Embryonic facial prominence (tissue), 1 donor: ENCODE data around the gene PDK4.
"Not testable (repeated sequence)": the region's sequence is repeated elsewhere in the genome, so short reads cannot be mapped to it uniquely, and the experiment has no call there.

Experiments
- DNase-seq: peaks from one replicate; pipeline ENCODE4 v3.0.0-alpha.2; 2016; ENCODE audit errors: extremely low spot score

PDK4 gene

DNA sequence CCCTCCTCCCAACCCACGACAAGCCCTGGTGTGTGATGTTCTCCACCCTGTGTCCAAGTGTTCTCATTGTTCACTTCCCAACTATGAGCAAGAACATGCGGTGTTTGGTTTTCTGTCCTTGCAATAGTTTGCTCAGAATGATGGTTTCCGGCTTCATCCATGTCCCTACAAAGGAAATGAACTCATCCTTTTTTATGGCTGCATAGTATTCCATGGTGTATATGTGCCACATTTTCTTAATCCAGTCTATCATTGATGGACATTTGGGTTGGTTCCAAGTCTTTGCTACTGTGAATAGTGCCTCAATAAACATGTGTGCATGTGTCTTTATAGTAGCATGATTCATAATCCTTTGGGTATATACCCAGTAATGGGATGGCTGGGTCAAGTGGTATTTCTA is 8.5 kb upstream of the PDK4 start:
- DNase-seq, result not testable (repeated sequence)

DNA sequence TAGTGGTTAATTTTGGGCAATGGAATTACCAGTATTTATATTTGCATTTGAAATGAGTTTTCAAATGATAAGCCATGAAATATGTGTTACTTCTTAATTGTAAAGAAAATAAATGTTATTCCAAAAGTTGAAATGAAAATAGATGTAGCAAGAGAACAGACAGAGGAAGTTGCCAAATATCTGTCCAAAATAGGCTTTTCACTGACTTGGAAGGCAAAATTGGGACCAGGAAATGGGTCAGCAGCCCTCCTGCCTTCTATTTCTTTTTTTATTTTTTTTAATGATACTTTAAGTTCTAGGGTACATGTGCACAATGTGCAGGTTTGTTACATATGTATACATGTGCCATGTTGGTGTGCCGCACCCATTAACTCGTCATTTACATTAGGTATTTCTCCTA is 8.1 kb upstream of the PDK4 start:
- not testable (repeated sequence) for DNase-seq

DNA sequence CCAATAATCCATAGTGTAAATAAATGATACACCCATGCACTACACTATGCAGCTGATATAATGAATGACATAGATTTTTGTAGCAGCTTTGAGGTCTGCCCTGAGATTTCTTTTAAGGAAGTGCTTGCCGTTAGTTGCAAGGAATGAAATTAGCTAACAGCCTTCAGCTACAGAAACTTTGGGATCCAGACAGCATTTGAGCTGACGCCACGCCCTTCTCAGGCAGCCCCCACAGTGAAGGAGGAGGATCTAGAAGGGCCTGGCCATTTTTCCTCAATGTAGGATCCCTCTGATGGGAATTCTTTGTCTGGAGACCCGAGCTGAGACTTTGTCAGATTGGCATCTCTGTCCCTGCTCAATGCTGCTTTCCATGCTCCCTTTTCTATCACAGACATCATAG is 6.1 kb upstream of the PDK4 start:
- DNase-seq, result no peak

DNA sequence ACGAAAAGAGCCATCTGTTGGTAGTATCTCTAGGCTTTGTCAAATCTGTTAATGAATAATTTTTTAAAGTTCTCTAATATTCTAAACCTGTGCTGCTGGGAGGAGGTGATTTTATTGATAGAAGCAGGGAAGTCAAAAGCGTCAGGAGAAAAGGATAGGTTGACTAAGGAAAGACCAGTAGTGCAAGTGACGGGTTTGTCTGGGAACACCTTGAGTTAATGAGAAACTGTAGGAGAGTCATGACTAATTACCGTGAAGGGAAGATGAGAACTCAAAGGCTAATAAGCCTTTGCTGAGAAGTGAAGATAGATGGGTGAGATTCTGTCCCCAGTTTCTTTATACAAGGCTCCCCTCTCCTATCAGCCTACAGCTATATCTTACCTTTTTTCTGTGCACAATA is 5.0 kb upstream of the PDK4 start:
- DNase-seq, result no peak

DNA sequence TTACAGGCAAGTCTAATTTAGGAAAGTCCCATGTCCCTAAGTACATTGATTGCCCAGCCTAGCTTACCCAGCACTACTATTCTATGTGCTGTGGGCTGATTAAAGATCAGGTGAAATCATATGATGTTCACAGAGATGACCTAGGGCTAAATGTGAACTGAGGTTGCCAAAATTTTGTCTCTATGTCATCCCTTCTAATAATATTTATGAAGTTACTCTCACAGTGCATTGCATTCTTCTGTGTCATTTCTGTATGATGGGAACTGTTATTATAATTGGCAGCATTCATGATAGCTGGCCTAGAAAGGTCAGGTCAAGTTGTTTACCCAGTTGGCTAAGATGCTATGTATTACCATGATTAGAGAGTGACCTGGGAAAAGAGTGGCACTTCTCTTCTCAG is 2.8 kb upstream of the PDK4 start:
- DNase-seq, result no peak

DNA sequence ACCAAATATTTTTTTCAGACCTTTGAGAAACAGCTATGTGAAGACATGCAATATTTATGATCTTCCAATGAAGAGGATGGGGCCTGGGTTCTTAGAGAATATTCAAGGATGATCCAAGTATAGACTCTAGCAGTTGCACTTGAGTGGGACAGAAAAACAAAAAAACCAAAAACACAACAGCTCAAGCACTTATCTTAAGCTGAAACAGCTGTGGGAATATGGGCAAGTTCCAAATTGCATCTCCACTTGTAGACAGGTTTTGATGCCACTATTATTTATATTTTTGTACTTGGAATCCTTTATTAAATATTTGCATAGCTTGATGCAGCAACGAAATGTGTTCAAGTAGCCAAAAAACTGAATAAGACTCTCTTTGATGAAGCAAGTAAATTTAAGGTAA is 2.2 kb upstream of the PDK4 start:
- DNase-seq, result no peak

DNA sequence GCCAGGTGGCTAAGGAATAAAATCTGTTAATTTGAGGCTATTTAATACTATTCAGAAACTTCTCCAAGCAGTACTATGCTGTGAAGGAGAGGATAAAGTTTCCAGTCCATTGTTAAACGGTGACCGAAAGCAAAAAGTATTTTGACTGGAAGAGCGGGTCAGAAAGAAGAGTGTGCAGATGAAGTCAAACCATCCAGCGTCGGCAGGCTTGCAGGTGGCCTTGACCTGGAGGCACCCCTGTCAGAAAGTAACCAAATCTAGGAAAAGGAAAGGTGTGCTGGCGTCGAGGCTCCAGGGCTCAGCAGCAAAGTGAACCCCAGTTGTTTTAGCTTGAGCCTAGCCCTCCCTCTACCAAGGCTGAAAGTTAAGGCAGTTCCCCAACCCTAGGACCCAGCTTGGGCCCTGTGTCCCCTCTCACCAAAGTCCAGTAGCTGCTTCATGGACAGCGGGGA is 544 bp downstream of the PDK4 start:
- DNase-seq, result no peak

DNA sequence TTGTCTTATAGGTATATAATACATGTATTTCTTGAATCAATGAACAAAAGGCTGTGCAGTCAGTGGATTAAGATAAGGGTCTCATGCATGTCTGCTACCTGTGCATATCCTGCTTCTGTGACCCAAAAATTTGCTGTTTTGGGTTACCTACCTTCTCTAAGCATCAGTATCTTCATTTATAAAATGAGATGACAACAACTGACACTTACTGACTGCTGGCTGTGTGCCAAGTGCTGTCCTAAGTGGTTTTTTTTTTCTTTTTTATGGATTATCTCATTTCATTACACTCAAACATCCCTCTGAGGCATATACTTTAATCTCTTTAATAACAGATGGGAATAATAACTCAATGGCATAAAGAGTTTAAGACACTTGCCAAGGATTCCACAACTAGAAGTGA is 2.1 kb downstream of the PDK4 start:
- no peak for DNase-seq

DNA sequence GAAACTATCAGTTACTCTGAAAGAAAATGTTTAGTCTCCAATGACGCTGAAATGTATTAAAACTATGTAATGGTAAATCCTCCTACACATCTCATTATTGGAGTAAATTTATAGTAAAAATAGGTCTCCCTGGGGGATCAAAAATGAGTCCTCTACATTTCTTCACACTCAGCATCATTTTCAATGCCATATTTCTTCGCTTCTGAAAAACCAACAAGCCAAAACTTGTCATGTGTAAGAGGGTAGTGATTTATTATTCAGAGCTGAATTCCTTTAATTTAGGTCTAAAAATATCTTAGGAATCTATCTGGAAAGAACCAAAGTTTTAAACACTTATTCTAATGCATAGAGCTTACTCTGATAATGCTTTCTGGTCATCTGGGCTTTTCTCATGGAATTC is 3.0 kb downstream of the PDK4 start:
- no peak for DNase-seq

DNA sequence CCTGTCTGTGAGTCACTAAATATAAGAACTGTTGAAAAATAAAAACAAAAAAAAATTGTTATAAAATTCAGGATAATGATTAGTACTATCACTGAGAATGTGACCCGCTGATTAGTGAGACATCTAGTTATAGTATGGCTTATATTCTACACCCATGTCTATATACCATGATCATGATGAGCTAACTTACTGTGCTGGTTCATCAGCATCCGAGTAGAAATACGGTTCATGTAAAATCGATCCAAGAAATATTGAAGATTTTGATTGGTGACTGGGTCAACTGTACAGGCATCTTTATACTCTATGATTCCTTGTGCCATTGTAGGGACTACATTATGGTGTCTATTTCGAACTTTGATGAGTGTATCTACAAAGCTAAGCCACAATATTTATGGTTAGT is 3.7 kb downstream of the PDK4 start:
- no peak for DNase-seq

DNA sequence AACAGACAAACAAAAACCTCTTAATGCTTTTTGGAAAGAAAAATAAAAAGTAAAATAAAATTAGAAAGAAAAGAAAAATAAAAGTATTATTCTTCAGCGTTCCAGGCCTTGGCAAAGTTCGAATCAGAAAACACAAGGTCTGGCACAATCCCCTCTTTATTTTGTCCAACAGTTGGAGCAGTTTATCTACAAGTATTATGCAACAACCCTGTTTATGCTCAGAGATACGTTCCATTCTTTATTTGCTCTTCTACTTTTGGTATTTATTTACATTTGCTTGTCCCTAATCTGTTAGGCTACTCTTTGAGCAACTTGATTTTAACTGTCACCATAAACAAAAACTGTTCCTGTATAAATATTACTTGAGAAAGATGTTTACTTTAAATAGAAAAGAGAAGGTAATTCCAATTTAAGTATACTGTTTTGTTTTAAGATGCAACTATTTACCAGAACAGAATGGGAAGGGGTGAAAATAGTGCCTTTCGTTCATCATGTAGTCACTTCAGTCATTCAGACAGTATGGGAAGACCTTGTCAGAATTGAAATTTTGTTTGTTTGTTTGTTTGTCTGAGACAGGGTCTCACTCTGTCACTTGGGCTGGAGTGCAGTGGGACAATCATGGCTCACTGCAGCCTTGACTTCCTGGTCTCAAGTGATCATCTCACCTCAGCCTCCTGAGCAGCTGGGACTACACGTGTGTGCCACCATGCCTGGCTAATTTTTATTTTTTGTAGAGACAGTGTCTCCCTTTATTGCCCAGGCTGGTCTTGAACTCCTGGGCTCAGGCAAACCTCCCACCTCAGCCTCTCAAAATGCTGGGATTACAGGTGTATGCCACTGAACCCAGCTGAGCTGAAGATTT is 5.7 kb downstream of the PDK4 start:
- DNase-seq, result no peak

DNA sequence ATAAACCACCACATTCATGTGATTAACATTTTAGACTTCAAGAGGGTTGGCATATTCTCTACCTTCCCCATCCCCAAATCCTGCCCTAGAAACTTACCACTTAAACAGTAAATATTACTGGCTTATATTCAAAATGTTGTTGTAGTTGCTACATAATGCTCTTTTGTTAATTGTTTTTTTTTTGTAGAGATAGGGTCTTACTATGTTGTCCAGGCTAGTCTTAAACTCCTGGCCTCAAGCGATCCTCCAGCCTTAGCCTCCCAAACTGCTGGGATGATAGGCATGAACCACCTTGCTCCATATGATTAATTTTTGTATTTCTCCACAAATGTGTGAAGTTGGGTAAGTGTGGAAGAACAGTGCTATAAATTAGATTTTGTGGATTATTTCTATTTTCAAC is 6.5 kb downstream of the PDK4 start:
- DNase-seq, result no peak

DNA sequence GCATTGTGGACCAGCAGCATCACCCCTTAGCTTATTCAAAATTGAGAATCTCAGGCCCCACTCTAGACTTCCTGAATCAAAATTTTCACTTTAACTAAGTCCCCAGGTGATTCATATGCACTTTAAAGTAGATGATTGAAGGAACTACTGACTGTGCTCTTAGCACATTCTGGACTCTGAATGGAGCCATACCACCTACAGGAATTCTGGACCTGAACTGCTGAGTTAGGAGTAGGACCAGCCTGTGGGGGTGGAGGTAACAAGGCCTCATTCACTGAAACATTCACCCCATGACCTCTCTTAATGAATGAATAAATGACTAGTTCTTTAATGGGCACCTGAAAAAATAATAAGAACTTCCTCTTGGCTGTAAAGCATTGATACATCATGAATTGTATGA is 7.3 kb downstream of the PDK4 start:
- DNase-seq, result no peak

DNA sequence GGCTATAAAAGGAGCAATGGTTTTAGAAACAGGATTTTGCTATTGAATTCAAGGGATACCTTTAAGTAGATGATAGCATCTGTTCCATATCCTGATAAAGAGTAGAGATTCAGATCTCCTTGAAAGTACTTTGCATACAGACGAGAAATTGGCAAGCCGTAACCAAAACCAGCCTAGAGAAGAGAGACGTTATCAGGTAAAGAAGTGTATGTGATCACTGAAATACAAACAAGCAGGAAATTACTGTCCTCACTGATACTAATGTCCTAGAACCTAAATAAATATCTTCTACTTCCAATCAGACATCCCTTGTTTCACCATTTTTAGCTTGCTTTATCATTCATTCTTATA is 9.4 kb downstream of the PDK4 start:
- DNase-seq, result no peak

DNA sequence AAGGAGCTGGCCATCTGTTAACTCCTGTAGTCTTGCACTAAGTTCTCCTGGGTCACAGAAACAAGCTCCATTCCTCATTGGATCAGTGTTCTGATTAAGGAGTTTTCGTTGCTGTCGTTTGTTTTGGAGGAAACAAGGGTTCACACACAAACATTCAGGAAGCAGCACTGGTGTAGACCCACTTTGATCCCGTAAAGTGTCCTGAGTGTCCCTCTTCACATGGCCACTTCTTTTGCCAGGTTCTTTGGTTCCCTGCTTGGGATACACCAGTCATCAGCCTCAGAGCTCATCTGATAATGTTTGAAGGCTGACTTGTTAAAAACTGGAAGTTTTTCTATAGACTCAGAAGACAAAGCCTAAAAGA is 10.9 kb downstream of the PDK4 start:
- DNase-seq, result no peak

DNA sequence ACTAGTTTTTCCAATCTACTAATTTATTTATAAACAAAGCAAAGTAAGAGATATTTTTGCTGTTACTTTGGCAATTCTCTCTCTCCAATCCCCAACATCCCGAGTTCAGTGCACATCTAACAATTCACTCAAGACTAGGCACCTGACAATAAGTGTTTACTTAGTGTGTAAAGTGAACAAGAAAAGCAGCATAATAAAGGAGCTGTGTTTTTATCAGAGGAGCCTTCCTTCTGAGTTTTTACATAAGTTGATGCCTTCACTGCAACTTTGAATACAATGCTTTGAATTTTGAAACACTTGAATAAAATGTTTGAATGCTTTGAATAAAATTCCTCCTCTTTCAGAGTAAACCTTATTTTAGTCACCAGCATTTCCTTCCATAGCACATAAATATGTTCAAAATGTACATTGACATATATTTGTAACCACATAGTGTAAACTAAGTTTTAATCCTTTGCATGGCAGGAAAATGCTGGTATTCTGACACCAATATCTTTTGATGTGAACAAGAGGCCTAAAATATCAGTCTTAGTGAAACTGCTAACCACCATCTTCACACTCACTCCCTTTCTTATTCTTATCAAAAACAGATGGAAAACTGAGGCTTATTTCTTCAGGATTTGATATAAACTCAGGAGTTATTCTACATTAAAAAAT is 11.4 kb downstream of the PDK4 start:
- no peak for DNase-seq

DNA sequence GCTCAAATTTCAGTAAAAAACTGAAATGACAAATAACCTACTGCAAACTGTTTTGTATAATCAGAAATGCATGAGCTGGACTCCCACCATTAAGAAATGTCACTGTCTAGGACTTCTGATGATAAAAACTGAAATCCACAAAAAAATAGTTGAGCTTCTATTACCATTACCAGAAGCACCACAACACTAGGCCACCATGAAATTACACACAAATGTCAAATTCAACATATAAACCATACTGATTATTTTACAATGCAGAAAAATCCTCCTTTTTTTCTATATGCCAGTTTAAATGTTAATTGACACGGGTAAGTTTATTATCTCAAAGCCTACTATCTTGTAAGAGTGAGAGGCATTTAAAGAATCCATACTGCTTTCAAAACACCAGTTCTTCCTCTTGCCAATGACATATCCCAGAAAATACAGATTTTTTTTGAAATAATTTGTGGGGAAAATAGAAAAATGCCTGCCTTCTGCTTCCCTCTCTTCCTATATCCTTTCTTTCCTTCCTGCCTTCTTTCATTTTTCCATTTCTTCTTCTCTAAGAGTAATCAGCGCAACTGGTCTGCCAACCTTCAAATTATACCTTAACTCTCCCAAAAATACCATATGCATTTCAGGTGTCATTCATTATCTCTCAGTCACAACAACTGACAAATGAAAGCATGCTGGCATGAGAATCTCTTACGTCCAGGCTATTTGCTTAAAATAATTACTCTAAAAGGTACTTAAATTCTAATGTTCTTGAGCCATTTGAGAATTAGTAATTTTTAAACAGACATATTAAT is 12.3 kb downstream of the PDK4 start:
- DNase-seq, result no peak

DNA sequence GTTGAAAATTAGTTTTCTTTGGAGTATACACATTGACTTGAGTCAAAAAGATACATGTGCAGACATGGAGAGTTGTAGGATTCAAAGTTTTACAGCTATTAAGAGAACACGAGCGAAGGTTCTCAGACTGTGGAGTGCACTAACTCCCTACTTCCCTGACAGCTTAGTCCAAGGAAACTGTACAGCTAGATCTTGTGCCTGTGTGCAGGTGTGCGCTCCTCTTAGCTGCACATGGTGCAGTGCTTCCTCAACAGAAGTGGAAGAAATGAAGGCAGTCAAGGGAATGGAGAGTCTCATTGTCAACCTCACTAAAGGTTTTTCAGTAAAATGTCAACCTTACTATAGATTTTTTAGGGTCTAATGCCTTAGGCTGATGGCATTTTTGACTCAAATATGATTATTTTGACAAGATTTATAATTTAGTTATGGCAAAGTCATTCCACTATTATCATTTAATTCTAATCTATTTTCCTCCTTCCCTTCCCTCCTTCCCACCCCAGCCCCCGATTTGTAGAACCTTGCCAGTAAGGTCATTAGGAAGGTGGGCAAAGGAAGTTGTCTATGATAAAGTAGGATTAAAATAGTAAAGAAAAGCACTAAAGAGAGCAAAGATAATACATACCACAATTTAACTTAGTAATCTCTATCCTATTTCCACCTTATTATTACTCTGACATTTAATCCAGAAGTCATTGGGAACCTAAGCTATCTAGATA is 13.6 kb downstream of the PDK4 start:
- DNase-seq, result no peak

DNA sequence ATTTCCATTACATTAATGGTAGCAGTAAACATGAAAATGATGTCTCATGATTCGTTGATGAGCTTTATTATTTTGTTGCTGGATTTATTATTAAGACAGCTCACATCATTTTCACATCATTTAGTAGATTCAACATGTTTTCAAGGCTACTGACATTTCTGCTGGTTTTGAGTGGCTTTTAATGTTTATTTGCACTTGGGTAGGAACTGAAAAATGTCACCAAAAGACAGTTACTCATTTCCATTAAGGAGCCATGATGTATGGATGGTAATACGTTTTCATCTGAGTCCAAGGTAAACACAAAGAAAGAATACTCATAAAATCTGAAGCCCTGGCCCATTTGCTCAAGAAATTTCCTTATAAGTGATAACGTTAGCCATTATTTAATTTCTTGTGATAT is 14.8 kb downstream of the PDK4 start:
- DNase-seq, result no peak

DNA sequence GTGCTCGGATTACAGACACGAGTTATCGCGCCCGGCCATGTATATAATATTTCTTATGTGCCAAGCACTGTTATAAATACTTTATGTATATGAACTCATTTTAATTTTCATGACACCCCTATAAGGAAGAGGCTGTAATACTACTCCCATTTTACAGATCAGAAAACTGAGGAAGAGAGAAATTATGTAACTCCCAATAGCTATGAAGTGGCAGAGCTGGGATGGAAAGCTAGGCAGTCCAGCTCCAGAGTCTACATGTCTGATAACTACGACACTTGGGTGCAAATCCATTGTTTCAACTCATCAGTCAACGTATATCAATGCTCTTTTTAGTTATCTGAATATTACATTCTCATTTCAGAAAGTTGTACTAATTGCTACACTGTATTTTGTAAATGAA is 17.0 kb downstream of the PDK4 start:
- no peak for DNase-seq

DNA sequence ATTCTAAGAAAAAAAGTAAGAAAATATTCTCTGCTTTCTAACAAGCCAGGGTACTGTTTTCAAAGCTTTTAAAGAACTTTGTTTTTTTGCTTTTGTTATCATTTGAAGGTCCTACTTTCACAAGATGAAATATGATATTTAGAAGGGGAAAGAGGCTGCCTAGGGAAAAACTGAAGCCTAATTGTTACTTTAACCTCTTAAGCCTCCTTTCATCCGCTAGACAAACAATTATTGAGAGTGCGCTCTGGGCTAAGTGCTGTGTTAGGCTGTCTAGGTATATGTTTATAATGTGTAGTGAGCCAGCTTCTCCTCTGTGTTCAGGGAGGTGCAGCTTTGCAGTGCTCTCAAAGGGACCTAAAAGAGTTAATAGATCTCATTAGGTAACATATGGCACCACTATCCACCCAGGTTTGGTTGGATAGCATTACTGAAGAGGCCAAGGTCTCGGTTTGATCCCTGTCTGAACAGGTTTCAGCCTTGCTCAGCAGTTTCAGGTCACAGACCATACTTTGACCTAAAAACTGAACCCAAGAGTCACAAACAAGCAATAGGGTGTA is 17.9 kb downstream of the PDK4 start:
- no peak for DNase-seq

DNA sequence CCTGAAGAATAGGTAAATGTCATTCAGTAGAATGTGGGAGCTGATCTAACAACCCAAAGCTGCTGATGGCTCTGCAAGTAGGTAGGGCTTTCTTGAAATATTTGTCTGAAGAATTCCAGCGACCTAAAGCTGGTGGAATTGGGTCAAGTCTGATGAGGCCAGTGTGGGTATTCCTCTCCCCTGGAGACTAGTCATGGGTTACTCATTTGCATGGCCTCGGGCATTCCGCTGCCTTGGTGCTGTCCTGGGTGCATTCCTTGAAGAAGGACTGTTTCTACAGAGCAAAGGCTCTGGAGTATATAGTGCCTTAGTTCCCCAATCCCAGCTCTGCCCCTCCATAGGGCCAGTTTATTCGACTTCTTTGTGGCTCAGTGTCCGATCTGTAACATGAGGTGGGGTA is 19.2 kb downstream of the PDK4 start:
- DNase-seq, result no peak
